GM21423 (cell line): ENCODE measurements around the gene CNKSR3.

Experiments
- ATAC-seq: cut with Tn5 transposase; IDR thresholded peaks from one replicate; pipeline ENCODE4 v1.9.1; 2021; ENCODE audit warnings: mild to moderate bottlenecking, moderate library complexity; ENCODE audit not compliant: unreplicated experiment

Gene CNKSR3

GRCh38 chr6:154458565-154459470 is 51.7 kb downstream of the CNKSR3 start:
- no peak for ATAC-seq

DNA sequence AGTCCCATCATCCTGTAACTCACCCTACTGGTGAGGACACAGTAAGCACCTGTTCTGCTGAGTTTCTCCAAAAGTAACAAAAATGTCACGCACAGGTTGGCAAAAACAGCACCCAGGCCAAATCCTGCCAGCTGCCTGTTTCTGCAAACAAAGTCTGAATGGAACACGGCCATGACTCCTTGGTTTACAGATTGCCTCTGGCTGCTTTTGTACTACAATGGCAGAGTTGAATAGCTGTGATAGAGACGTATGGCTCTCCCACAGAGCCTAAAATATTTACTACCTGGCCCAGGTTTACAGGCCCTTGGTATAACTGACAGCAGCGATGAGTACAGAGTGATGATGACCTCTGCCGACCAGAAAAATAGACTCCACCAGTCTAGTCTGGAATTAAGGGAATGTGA is 52.6 kb downstream of the CNKSR3 start:
- no peak for ATAC-seq

- no peak for ATAC-seq
Measured at GRCh38 chr6:154457046-154457713, 53.3 kb downstream of the CNKSR3 start.

DNA sequence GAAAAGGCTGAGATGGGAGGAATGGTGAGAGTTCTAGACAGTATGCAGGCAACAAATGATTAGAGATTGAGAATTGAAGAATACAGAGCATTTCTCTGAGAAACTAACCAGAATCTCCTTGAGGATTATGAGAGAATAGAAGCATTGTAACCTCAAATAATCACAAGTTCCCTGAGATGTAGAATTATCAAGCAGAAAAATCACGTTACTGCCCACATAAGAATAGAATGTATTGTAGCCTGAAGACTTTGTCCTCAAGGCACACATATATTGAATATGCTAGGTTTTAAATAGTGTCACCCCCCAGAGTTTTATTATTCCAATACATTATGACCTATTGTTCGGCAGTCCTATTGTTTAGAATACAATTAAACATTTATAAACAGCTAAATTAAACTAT is 57.2 kb downstream of the CNKSR3 start:
- ATAC-seq = no peak

DNA sequence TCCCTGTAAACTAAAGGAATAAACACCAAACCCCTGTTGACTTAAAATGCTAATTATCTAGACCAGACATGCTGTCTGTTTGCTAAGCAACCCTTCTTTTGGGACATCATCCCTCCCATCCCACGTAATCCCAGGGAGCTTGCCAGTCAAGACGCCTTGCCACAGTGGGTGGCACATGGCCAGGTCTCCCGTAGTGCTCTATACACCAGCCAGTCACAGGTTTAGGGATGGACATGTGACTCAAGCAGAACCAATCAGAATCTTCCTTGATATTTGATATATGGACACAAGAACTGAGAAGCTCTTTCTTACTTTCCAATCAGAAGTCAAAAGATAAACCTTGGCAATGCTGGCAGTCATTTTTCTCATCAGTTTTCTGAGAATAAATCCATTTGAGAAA is 60.0 kb downstream of the CNKSR3 start:
- ATAC-seq = no peak

DNA sequence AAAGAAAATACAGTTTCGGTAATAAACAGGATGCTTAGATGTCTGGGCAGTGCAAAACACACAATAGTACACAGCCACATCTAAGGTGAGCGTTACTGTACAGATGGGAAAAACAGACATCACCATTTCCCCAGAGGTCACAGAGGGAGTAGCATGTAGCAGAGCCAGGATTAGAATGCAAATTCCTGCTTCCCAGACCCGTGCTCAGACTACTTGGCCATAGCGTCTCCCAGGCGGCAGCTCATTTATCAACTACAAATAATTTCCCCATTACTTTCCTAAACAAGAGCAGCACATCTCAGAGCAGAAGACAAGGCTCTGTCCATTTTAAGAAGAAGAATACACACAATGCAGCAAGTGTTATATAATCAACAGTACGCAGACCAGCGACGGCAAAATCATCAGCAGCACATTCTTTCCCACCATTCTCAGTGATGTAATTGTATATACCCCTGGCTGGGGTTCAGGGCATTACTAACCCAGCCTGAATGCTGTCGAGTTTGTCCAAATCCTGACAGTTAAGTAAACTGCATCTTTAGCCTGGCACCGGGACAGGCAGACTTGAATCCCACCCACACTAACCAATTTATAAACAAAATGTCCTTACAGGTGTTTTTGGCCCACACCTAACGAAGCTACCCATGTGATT is 61.9 kb downstream of the CNKSR3 start:
- no peak for ATAC-seq

- ATAC-seq = no peak
Measured at GRCh38 chr6:154447954-154448353, 62.5 kb downstream of the CNKSR3 start.

GRCh38 chr6:154446984-154447383 is 63.5 kb downstream of the CNKSR3 start:
- no peak for ATAC-seq

DNA sequence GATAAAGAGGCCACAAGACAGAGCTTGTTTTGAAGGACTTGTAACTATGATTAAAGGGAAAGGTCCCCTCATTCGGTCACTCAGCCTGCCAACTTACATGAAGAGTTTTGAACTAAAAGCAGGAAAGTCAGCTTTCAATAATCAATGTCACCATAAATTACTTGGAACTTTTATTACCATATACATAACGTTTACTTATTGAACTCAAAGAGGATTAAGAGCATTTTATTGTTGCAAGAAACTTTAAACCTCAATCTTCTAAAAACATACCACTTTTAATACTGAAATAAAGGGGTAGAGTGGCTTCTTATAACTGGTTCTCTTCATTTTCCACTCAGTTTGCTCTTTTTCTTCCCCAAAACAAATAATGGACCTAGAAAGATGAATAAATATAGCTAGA is 65.1 kb downstream of the CNKSR3 start:
- ATAC-seq = no peak

DNA sequence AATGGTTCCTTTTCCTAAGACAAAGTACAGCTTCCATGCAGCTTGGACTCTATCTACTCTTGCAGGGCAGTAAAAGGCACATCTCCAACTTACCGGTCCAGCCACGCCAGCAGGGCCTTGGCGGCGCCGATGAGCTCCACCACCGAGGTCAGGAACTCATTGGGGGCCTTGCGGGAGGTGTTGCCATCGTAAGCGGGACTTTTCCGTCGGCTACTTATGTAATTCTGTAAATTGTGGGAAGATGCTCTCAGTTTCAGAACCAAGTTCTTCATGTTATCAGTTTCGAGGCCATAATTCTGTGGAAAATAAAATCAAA is 68.5 kb downstream of the CNKSR3 start:
- peak; percentile 13 for ATAC-seq

DNA sequence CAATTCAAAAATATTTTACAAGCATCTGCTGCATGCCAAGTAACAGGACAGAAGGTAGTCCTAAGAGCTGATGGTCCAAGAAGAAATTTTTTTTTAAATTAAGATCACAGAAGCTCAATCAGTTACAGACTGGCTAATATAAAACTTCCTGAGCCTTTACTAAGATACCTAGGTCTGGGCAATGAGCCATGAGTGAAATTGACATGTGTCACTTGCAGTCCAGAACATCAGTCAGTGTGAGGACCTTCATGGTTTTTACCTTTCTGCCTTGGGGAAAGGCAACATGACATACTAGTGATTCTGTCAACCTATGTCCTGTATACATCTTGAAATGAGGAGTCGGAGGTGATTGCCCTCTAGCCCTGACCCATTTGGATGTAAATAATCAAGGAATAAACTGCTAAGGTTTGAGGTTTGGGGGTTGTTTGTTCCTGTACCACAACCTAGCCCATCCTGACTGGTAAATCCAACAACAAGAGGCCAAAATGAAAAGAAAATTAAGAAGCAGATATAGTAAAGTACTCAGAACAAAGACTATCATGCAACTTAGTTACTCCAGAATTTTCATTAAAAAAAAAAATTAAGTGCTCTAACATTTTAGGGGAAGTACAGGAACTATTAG is 70.0 kb downstream of the CNKSR3 start:
- no peak for ATAC-seq

- no peak for ATAC-seq
Measured at GRCh38 chr6:154440022-154440421, 70.5 kb downstream of the CNKSR3 start.

- ATAC-seq = no peak
Measured at GRCh38 chr6:154438882-154439415, 71.5 kb downstream of the CNKSR3 start.

DNA sequence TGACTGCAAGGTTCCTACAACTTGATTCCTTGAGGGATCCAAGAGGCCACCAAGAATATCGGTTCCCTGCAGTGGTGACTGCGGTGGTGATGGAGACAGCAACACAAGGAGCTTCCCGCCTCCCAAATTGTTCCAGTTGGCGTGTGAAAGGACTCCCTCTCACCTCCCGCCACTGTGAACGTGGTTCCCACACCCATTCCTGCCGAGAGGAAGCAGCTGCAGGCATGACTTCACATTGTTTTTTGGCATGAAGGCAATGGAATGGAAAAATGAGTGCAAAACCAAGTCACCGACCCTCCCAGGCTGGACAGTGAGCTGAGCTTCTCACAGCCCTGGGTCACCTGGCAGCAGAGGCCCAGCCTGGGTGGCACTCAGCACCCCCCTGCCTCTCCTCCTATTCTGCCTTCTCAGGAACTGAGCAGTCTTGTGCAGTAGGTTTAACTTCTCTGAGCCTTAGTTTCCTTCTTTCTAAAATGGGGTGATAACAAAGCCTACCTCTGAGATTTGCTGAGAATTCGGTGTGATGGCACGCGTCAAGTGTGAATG is 75.0 kb downstream of the CNKSR3 start:
- ATAC-seq = no peak

DNA sequence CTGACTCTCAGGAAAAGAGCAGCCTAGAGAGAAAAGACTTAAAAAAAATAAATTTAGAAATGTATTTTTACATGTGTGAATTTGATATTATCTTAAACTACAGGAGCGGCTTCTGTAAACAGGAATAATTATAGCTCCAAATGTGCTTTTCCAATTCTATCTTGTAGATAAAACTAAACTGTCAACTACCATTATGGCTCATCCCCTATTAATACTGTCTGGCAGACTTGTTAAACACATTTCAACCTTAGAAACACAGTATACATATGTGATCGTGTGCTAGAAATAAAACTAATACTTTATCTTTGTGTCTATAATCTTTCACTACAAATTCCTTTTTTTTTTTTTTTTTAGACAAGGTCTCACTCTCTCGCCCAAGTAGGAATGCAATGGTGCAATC is 75.8 kb downstream of the CNKSR3 start:
- ATAC-seq = no peak

DNA sequence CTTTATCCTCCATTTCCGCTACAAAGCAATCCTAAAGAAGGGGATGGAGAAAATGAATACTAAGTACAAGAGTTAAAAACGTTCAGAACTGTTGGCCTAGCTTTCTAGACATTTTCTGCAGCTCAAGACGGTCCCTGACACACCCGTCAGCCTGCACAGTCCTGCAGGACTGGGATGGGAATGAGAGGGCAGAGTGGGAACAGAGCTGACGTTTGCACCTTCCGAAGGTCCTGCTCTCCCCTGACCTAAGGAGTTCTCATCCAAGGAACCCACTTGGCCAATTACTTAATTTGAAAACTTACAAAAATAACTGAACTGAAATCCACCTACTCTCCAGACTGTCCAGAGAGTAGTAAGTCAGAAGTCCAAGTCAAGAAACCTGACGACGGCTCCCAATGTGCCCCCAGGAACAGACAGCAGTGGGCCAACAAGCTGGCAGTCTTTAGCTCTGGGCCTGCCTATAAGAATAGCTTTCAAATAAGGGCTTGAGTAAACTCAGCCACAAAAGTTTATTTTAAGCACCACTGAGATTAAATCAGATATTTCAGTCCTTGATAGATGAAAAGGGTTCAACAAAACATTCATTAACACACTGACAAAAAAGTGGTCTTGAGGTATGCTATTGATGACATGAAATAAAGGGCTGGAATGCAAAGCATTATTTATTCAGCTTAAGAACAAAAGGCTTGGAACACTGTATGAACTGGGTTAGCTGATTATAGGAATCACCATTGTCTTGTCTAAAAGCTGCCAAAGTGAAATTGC is 76.8 kb downstream of the CNKSR3 start:
- ATAC-seq = no peak

DNA sequence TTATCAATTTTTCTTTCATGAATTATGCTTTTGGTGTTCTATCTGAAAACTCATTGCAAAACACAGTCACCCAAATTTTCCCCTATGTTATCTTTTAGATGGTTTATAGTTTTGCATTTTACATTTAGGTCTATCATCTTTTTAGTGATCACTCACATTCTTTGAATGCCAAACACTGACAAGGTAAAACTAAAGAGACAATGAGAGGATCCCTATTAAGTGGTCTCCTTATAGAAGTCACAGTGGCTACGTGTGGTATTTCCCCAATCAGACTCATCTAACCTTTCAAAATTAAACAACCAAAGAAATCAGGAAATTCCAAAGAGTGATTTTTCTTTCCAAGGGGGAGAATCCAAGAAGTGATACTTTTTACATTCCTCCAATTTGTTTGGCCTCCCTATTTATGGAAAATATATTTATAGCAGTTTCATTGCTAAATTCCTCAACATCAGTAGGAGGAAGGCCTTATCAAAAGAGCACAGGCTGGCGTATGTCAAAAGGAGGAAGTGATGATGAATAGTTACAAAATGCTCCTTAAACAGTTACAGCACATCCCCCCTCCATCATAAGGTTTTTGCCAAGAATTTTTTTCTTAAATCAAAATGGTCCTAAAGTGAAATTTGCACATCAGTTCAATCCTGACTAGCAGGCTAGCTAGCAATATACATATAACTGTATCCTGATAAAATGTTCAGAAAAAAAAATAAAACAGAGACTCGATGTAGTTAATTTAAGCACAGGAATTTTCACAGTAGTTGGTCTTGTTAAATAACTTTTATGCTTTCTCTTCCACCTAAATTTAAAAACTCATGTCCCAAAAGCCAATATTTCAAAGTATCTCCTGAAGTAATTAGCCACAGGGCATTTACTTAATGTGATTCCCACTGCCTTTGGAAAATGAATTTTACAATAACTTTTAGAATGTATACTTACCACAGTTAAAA is 77.7 kb downstream of the CNKSR3 start:
- ATAC-seq = no peak

DNA sequence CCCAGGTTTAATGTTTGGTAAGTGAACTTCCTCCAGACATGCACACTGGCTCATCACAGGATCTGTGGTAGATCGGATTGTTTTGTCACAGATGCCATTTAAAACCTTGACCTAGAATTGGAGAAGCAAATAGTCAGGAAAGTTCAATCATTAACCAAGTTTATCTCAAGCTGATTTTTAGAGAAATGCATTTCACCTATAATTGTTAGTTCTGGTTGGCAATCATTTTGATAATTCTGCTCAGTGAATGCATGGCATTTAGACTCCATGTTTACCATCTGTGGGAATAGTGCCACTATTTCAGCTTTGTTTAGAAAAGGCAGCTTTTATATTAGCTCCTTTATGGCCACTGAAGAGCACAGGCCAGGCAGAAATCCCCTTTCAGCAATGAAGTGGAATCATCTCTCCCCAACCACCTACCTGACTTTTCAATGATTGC is 80.0 kb downstream of the CNKSR3 start:
- no peak for ATAC-seq

DNA sequence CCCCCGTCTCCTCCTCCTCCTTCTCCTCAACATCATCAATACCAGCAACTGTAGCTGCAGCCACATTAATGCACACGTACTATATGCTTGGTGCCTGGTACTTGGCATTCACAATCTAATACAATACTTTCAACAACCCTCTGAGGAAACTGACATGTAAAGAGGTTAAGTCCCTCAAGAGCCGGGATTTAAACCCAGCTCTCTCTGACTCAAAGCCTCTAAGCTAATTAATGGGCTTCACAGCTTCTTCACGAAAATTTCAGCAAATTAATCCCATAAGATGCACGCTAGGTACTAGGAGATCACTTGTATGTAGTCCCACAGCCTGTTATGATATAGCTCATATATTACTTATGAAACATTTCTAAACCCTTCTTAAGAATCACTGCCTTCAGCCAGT is 80.8 kb downstream of the CNKSR3 start:
- ATAC-seq = no peak
